HG03521 (cell line): Measurements from ENCODE around the gene ST8SIA2.

Source experiments
- ATAC-seq: cut with Tn5 transposase; IDR thresholded peaks from one replicate; pipeline ENCODE4 v1.9.1; 2021; ENCODE audit warnings: mild to moderate bottlenecking, moderate library complexity; ENCODE audit not compliant: unreplicated experiment

The ST8SIA2 gene

GRCh38 chr15:92395098-92395635, 1.5 kb downstream of the ST8SIA2 start:
- no peak for ATAC-seq

GRCh38 chr15:92399271-92399950, 5.7 kb downstream of the ST8SIA2 start:
- ATAC-seq, result no peak

DNA sequence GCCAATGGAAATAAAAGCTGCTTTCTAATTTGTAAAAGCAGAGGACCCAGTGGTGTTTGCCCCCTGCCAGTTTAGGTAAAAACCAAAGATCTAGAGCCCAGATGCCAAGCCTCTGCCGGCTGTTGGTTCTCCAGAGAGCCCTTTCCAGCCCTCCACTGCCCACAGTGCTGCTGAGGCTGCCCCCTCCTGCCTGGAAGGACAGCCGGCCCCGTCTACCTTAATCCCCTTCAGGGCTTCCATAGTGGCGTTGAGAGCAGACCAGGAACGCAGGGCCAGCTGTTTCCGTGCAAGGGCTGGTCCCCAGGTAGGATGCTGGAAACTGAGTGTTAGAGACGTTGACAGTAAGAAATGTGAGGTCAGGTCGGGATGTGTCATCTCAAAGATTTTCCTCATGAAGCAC, 6.9 kb downstream of the ST8SIA2 start:
- ATAC-seq, result no peak

- ATAC-seq, result no peak
Measured at GRCh38 chr15:92400980-92401787, 7.5 kb downstream of the ST8SIA2 start.

- no peak for ATAC-seq
Measured at GRCh38 chr15:92402751-92403150, 9.1 kb downstream of the ST8SIA2 start.

DNA sequence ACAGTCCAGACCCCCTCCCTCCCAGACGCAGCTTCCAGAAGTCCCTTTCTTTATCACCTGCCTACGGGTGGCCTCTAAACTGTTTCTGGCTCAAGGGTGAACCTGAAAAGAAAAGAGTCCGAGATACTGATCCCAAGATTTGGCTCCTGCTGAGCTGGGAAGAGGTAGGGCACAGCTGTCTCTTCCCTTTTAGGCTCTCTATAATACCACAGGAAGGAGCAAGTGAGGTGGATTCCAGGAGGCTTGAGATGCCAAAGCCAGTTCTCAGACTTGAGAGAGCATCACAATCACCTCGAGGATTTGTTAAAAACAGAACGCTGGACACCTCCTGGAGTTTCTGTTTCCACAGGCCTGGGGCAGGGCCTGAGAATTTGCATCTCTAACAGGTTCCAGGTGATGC, 12.3 kb downstream of the ST8SIA2 start:
- no peak for ATAC-seq

- no peak for ATAC-seq
Measured at GRCh38 chr15:92407321-92407720, 13.6 kb downstream of the ST8SIA2 start.

DNA sequence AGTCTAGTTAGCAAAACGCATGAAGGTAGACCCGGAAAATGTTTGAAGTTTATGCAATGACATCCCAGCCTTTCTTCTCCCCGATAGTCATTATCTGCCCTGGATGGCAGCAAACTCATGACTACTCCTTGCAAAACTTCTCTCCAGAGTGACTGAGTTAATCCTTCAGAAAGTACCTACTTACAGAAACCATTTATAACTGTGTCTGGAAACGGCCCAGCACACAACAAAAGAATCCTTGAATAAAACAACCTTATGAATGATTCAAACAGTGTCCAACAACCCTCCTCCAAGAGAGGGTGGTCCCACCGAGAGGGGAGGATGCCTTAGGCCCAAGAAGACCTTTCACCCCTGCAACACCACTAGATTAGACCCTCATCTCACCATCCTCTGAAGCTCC, 14.2 kb downstream of the ST8SIA2 start:
- ATAC-seq, result no peak

GRCh38 chr15:92409006-92409405, 15.3 kb downstream of the ST8SIA2 start:
- ATAC-seq, result no peak

DNA sequence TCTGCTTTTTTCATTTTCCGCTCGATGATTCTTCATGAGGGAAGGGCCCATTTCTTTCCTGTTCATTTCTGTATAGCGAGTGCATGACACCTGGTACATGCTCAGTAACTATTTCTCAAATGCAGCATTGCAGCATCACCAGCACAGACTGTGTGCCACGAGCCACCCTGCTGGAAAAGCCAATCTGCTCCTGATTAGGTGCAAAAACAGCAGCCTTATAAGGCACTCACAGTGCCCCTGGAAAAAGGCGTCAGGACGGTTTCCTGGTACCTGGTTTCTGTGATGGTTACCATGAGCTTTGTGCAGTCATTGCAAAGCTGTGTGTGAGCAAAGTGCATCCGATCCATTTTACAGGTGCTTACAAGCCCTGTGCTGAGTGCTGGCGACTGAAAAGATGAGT, 15.8 kb downstream of the ST8SIA2 start:
- no peak for ATAC-seq

DNA sequence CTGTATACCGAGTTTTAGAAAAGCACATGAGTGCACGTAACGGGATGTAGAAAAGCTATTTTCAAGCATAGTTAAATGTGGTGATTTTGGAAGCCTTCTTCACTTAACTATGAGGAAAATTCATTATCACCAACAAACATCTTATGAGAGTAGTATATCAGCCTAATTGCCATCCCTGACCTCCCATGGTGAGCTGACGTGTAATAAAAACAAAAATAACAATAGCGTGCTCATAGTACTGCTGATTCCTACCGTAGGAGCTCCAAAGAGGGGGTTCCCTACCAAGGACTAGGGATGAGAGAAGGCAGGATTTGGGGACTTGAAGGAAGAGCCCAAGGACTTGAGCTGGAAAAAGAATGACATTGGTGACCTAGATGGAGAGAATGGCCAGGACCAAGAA, 16.9 kb downstream of the ST8SIA2 start:
- no peak for ATAC-seq

DNA sequence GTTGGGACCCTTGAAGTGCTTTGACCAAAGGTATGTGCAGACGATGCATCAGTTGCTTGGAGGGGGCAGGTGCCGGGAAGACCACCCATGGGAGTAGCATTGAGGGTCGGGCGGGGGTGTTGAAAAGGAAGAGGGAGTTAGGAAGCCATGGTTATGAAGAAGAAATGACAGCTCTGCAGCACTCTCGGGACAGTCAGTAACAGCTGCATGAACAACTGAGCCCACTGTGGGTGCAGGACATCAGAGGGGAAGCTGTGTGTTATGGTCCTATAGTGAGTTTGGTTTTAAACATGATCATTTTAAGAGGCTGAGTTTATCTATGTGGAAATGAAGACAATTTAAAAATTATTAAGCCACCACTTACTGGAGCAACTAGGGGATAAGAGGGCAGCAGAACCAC, 17.6 kb downstream of the ST8SIA2 start:
- ATAC-seq, result no peak

DNA sequence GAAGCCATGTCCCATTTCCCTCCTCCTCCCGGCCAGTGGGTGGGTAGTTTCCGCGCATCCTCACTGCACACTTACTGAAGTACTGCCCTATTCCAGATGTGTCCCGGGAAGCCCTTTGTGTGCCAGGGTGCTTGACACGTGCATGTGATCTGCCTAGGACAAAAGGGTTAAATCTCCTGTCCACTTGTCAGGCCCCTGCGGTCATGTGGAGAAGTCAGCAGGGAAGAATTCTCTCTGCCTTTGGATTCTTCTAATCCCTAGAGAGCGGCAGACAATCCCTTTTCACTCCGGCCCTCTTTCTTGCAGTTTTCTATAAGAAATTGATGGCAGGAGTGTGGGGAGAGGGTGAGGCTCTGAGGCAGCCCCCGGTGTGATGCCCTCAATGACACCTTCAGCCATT, 19.8 kb downstream of the ST8SIA2 start:
- no peak for ATAC-seq

GRCh38 chr15:92415639-92416297, 22.1 kb downstream of the ST8SIA2 start:
- ATAC-seq, result no peak

DNA sequence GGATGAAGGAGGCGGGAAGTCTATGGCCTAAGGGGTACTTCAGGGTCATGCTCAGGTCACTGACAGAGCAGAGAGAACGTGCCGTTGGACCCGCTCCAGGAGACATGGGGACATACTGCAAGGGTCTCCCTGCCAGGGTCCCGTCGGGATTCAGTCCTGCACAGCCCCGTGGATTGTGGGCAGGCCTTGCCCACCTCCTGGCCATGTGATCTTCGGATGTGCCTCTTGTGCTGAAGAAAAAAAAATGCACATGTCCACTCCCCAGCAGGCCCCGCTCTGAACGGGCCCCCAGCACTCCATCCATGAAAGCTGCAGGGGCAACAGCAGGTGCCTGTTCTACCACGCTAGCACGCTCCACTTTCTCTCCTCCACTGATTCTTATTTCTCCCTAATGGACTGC, 22.9 kb downstream of the ST8SIA2 start:
- ATAC-seq, result no peak

DNA sequence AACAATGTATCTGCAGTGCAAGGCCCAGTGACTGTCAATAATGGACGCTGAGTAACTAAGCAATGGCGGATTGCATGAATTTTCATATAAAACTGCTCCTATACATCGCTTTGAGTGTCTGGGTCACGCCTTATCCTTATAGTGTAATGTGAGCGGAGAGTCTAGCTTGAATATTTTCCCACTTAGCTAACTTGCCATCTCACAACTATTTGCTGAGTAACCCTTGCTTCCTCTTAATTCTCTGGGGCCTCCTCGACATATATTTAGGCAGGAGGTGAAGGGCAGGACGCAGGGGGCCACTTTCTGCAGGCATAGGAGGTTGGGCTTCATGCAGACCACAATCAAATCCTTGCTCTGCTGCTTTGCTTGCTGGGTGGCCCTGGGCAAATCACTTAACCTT, 24.0 kb downstream of the ST8SIA2 start:
- no peak for ATAC-seq

GRCh38 chr15:92418864-92419263, 25.2 kb downstream of the ST8SIA2 start:
- ATAC-seq, result no peak

DNA sequence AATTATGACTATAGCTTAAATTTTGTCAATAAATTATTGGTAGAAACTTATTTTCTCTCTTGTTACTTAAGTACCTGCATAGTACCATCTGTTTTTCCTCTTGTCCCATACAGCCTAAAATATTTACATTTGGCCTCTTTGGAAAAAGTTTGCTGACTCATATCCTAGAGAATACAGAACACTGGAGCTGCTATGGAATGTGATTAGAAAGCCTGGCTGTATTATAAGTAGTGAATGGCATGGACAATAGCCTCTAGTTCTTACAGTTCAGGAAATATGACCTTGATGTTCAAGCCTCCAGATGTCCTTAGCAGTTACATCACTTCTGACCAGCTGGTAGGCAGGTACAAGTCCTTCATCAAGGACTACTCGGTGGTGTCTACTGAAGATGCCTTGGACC, 28.3 kb downstream of the ST8SIA2 start:
- ATAC-seq, result no peak

DNA sequence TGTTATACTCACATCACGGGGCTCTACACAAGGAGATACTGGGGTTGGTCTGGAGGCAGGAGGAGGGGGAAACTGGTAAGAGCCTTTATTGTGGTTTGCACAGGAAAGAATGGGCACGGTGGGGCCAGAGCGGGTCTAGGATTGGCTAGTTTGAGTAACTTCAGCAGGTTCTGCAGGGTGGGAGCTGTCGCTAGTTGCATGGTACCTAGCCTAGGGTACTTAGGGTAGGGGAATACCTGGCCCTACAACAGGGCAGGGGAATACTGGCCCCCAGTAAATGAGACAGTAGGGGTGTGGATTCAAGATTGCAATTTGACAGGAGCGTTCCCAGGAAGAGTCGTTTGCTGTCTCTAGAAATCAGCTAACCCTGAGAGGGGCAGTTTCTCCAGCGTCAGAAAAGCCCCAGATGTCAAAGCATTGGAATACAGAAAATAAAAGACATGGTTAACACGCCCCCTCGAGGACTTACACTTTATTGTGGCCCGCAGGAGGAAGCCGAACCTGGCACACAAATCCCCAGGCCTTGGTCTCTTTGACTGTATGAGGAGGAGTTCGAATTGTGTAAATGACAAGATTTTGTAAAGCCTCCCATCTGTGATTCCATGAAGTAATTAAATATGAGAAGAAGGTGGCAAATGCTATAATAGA, 32.0 kb downstream of the ST8SIA2 start:
- no peak for ATAC-seq

GRCh38 chr15:92429378-92430068, 35.8 kb downstream of the ST8SIA2 start:
- no peak for ATAC-seq

- ATAC-seq, result no peak
Measured at GRCh38 chr15:92430069-92430440, 36.4 kb downstream of the ST8SIA2 start.
